Fibroblast of skin of left quadriceps (primary cell): ENCODE results near the gene CHD6.

Experiments
- DNase-seq, 2 experiments: peaks; one replicate each; pipeline ENCODE4 v3.0.0-alpha.2; 2013; ENCODE audit warnings: low read depth in 2 of 2

CHD6 gene

DNA sequence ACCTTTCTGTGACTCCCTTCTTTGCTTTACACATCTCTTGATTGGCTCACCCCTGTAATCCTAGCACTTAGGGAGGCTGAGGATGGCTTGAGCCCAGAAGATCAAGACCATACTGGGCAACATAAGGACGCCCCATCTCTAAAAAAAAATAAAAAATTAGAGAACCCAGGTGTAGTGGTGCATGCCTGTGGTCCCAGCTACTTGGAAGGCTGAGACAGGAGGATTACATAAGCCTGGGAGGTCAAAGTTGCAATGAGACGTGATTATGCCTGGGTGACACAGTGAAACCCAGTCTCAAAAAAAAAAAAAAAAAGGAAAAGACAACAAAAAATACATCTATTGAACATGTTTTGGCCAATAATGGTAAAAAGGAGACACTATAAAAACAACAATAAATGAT lies 37.8 kb downstream of the CHD6 start:
- no peak for DNase-seq

DNA sequence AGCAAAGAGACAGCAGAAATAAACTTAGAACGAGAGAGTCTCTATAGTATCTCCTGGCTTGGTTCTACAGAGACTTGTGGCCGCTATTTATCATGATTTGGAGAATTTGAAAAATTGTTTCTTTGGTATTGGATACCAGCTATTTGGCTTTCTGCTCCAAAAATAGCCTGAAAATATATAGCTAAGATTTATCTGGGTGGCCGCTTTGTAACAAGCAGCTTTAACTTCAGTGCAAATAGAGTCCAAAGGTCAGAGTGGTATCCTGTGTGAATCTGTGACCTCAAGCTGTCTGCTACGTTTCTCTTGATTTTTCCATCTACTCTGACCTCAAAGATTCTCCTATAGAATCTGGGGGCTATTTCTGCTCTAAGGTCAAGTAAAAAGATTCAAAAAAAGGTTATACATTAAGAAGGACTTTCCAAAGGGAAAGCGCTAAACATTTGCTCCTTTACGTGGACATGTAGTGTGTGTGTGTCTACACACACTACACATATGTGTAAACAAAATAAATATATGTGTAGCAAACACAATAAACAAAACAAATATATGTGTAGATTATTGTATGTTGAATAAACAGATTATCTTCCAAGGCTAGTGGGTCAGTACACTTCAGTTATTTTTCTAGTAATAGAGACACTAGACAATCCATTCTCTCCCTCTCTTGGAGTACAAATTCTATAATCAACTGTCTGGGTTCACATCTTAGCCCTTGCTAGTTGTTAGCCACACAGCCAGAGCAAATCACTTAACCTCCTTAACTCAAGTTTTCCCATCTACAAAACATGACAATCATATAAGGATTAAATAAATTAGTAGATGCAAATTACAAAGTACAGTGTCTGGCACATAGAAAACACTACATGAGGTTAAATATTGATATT lies 40.8 kb downstream of the CHD6 start:
- no peak for DNase-seq

DNA sequence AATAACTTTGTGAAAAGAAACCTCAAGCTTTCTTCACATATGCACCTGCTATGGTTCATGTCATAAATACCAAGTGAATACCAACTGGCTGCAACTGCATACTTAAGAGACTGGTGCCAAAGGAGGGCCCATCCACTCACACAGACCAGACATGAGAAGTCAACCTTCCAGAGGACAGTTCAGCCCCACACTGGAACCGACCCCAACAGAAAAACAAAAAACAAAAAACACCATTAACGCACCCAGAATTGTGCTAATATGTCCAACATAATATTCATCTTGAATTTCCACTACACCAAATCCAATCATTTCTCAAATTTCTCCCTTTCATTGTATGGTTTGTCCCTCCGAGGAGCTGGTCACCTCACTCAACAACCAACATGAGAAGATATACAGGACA lies 42.8 kb downstream of the CHD6 start:
- no peak for DNase-seq

DNA sequence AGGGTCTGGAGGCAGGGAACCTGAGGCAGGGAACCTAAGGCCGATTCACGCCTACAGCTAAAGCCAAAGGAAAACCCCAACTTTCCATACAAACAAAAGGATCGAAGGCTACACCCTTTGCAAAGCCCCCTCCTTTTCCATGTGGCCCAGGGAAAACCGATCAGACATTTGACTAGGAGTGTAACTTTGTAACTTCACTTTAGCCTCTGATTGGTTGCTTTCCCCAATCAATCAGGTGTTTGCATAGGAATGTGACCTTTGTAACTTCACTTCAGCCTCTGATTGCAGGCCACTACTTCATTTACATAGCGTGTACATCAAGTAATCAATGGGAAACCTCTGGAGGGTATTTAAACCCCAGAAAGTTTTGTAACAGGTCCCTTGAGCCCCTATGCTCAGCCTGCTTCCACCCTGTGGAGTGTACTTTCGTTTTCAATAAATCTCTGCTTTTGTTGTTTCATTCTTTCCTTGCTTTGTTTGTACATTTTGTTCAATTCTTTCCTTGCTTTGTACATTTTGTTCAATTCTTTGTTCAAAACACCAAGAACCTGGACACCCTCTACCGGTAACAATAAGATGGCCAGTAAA lies 43.3 kb downstream of the CHD6 start:
- DNase-seq = no peak

DNA sequence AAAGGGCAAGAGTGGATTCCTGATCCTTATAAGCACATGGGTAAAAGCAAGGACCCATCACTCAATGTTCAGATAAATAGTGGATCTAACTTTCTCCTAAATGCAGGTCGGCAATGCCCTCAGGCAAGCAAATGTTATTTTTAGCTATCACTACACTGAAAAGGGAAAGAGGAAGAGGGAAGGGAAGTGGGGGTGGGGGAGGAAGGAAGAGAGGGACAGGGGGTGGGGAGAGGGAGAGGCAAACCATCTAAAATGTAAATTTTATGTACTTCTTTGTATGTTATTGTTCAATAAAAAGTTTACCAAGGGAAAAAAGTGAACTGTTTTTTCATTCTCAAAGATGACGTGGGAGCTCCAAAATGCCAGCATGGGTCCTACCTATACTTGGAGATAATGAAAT lies 44.2 kb downstream of the CHD6 start:
- no peak for DNase-seq

DNA sequence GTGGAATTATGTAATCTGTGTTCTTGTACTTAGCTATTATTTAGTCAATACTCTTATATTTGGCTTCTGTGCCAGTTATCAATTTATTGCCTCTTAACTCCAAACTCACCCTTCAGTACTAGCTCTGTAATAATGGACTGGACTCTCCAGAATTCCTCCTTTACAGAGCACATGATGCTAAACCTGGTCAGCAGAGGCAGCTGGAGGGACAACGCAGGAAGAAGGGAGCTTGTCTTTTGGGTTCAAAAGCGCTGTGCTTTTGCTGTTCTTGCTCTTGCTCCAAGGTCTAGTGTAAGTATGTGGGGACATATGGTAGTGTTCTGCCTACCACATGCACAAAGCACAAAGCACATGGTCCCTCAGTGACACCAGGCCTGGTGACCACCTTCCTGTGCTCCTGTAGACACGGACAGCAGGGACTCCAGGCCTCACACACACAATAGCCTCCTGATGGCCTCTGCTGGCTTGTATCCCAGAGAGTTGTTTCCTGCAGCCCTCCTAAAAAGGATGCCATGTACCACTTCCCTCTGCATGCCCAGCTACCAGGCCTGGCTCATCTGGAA lies 46.1 kb downstream of the CHD6 start:
- no peak for DNase-seq

DNA sequence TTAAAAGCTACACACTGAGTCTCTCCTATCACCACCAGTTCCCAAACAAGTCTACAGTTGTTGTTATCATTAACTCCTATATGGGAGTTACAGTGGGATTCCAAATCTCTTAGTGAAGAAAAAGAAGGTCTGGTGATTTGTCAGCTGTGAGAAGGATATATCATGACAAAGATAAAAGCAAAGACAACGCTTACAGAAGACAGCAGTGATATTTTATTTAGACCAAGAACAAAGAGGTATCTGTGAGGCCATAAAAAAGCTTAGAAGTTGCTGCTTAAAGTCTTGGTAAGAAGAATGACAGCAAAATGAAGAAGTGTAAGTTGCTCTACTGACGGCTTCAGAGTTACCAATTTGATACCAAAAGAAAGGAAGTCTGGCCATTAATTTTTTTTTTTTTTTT lies 47.2 kb downstream of the CHD6 start:
- no peak for DNase-seq

DNA sequence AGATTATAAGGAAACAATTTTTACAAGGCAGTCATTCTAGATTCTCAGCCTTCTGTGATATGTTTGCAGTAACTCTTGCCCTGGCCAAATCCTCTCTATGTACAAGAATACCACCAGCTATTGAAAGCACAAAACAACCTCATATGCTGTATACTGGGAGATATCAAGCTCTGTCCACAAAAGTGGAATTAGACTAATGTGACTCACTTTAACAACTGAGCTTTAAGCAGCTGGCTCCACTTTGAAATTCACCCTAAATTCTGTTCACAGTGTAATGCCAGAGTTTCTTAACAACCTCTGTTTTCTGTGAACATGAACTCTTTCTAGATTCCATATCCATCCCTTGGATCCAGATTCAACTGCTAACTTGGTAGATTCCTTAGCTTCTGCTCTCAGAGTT lies 47.6 kb downstream of the CHD6 start:
- no peak for DNase-seq

DNA sequence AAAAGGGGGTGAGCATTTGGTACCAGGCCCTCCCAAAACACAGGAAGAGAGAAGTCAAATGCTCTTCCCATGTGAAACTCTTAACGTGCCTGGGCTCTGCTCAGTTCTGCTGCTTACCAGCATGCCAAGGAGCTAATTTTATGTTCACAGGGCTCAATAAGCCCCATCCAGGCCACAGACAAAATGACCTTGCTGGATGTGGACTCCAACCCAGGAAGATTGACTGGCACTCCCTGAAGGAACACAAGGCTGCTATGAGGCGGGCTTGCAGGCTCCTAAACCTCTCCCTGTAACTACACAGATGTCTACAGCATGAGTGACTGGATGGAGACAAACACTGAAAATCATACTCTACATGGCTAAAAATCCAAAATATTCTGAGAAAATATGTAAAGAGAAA lies 50.6 kb downstream of the CHD6 start:
- no peak for DNase-seq

DNA sequence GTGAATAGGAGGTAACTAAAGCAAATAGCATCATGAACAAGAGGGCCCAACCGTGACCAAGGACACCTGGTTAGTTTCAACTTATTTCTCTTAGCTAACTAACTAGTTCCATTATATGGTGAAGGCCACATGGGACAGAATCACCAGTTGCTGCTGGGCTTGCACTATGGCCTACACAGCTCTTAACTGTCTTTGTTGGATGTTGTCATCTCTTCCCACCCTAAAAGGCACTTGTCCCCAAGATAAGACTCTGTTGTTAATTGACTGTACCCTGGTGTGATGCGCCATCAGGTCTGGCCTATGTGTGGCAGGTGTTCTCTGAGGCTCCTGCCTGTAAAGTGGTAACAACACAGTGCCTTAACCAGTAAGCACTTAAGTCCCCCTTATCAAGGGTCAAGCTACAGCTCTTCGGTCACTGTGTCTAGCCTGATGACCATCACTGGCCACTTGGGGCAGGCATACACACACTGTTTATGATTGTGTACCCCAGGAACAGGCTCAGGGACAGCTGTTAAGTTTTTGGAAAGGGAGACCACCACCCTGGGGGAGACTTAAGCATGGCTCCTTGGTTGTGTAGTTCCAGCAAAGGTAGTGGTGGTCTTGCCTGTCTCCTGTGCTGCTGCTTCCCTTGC lies 51.2 kb downstream of the CHD6 start:
- DNase-seq = no peak

DNA sequence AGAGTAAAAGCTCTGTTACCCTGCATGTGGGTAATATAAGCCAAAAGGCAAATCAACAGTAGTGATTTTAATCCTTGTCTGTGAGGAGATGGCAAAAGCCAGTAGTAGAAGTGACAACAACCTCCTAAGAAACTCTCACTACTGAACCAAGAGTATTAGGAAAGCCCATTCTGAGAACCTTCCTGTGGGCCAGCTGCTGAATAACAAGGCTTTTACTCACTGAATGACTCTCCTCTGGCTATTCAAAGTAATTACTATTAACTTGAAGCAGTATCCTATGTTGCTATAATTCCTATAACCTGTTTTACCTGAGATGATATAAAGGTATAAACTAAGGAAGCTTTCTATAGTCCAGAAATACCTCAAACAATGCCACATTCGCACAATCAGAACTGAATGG lies 55.1 kb downstream of the CHD6 start:
- DNase-seq = no peak

DNA sequence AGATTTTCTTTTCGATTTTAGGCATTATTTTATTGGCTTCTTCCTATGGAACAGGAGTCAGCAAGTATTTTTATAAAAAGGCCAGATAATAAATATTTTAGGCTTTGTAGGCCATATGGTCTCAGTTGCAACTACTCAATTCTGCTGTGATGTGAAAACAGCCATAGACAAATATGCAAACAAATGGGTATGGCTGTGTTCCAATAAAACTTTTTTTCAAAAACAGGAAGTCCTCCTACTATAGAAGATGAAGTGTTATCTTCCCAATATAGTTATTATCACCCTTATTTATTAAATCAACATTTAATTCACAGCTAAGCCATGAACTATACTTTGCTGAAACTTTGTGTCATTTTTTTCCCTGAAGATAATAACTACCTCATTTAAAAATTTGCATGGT lies 57.2 kb downstream of the CHD6 start:
- no peak for DNase-seq

DNA sequence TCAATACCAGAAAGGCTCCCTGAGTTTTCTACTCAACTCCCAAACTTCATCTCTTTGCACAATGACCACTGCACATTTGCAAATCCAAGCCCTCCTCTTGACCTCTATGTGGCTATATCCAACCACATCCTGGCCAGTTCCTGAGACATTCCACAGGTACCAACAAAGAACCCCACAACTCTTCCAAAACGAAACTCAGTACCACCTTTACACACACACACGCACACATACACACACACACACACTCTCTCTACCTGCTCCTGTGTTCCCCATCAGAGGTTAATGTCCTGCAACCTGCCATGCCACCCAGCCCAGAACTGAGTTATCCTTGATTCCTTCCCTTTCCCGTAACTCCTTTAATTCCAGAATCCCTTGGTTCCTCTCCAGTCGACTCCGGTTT lies 58.5 kb downstream of the CHD6 start:
- DNase-seq = no peak

DNA sequence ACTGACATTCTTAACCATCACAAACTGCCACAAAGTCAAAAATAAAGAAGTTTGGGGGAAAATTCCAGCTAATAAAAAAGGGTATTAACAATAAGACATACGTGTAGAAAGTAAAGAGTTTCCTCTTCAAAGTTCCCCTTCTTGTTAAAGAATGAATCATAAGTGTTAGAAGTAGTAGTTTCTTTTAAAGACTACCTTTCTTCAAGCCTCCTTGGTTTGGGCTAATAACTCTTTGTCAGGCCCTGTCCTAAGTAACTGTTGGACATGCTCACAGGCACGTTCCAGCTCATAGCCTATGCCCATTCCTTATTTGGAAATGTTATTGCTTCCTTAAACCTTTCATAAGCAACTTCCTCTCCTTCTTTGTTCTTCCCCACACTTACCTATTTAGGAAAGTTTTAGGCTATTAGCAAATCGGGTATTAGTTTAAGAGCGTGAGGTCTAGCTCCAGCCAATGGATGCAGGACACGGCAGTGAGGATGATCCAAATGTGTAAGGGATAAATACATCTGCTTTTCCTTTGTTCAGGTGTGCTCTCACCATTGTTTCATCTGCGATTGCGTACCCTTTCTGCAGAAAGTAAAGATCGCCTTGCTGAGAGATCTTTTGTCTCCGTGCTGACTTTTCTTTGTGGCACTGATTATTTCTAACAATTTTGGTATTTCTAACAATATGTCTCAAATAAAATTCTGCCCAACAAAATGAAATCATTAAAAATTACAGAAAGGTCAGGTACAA lies 64.9 kb downstream of the CHD6 start:
- DNase-seq = no peak

DNA sequence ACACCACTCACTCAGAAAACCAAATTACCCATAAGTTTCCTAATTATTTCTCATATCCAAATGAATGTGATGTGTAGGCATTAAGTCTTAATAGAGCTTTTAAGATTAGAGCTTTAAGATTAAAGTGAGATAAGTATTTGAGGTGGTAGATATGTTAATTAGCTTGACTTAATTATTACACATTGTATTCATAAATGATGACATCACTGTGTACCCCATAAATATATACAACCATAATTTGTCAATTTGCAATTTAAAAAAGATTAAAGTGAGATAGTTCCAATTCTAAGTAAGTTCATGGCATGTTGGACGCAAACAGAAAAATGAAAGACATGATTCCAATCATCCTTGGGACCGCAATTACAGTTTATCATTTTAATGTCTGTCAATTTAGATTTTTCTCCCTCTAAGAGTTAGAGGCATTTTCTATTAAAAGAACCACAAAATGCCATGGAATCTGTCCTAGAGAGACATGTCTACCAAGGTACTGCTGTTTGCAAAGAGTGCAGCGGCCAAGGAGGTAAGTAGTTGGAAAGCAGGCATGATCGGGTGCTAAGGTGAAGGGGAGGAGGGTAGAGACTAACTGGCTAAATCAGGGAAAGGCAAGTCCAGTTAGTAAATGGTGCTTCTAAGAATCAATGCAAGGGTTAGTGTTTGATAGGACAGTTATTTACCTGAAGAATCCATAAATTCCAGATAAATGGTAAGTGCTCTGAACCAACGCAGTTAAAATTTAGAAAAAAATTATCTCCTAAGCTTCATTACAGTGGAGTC lies 65.7 kb downstream of the CHD6 start:
- no peak for DNase-seq

DNA sequence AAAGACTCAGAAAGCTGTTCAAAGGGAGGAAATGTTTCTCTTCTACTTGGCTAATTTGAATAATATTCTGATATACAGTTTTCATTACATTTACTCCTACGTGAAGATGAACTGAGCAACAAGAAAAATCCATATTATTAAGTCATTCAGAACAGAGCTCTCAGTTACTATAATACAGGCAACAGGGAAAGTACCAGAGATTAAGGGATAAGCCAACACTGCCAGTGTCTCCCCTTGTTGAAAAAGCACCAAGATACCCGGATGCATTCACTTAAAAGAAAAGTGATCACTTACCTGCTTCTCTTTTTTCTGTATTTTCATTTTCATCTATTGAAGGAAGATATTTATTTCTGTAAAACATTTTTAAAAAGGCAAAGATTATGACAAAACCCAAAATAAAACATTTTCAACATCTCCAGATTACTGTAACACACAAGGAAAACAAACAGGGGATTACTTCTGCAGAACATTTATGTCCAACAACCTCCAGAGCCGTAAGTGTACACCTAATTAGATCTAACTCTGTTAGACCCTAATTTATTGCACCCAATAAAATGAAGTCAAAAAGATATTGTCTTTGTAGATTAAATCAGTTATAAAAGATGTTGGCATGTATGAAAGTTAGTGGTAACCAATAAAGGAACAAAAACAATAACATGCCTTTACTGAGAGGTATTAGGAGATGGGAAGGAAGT lies 67.0 kb downstream of the CHD6 start:
- DNase-seq = no peak

DNA sequence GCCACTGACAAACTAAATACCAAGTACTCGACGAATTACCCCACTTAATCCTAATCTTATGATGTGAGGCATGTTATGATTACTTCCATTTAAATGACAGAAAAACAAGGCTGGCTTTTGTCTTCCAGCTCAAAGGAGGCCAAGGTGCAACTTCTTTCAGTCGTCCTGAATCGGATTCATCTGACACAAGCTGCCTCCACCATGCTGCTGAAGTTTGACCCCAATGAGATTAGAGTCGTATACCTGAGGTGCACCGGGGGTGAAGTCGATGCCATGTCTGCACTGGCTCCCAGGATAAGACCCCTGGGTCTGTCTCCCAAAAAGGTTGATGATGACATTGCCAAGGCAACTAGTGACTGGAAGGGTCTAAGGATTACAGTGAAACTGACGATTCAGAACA lies 71.0 kb downstream of the CHD6 start:
- no peak for DNase-seq

DNA sequence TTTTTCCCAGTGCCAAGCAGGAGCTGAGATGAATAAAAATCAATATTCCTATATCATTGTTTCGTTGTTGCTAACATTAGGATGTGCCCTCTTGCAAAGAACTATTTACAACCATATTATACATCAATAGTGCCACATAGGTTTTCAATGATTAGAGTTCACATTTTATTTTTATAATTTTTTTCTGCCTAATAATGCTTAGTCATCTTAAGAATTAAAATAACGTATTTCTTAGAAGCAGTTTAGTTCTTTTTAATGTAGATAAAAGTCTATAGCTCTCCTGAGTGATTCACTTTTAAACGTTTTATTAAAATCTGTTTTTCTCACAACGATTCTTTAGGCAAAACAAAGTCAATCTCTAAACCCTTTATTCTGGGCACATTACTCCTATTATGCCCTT lies 71.6 kb downstream of the CHD6 start:
- DNase-seq = no peak

DNA sequence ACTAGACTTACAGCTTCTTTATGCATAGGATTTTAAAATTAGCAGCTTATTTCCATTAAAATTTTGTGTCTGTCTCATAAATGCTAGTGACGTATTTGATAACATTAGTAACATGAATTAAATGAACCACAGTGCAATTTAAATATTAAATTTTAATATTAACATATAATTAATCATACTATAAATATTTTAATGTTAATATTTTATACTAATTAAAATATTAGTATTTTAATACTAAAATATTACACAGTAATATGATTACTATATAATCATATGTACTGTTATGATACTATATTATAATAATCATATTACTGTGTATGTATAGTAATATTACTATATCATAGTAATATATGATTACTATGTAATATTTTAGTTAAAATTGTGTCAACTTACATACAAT lies 73.7 kb downstream of the CHD6 start:
- DNase-seq = no peak

DNA sequence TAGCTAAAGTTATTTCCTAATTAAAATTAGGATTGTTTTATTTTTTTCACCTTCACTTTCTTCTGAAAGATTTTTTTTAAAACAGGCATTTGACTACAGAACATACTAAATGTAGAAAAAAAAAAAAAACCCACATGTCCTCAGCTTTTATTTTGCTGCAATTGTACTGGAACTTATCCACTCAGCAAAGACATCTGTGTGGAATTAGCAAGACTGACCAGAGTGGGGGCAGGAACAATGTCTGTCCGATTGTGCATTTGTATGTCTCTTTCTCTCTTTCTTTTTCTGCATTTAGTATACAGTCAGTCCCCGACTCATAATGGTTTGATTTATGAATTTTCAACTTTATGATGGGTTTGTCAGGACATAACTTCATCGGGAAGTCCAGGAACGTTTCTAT lies 77.3 kb downstream of the CHD6 start:
- DNase-seq = no peak

DNA sequence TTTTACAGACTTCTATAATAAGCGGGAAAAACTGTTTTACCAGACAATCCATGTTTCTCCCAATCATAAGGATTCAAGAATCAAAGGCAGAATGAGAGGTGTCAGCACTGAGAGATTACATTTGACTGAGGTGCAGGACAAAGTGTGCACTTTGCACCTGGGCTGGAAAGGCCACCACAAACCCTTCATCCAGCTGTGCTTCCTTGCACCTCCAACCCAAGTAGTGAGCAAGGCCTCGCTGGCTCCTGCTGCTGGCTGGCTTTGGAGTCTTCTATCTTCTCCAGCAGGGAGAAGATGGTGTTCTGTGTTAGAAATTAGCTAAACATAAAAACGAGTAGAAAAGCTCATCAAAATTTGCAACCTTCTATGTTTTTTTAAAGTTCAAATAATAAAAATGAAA lies 77.7 kb downstream of the CHD6 start:
- DNase-seq = no peak
